KMS-11 (cell line): Measurements from ENCODE around the gene MINDY1.

Experiments
- H2AFZ ChIP-seq: fragments of 200-600 bp; sonication (generic); 2 replicates; pipeline ENCODE4 v1.6.1; 2016; ENCODE audit warnings: antibody characterized with exemption, mixed run types, low read depth
- H3K27ac ChIP-seq: fragments of 200-600 bp; sonication (generic); 2 replicates; pipeline ENCODE4 v1.6.1; 2016; ENCODE audit warnings: mild to moderate bottlenecking, mixed run types
- H3K27me3 ChIP-seq: fragments of 200-600 bp; sonication (generic); 2 replicates; pipeline ENCODE4 v1.6.1; 2017; ENCODE audit warnings: mild to moderate bottlenecking, low read depth, mixed run types, moderate library complexity; ENCODE audit not compliant: insufficient read depth
- H3K36me3 ChIP-seq: fragments of 200-600 bp; sonication (generic); 2 replicates; pipeline ENCODE4 v1.6.1; 2017; ENCODE audit warnings: mild to moderate bottlenecking, mixed run types; ENCODE audit not compliant: insufficient read depth
- H3K4me1 ChIP-seq: fragments of 200-600 bp; sonication (generic); 2 replicates; pipeline ENCODE4 v1.6.1; 2016; ENCODE audit warnings: mild to moderate bottlenecking, low read depth, mixed run types; ENCODE audit not compliant: poor library complexity, severe bottlenecking
- H3K4me2 ChIP-seq: fragments of 200-600 bp; sonication (generic); 2 replicates; pipeline ENCODE4 v1.7.0; 2016; ENCODE audit warnings: mild to moderate bottlenecking, mixed run types
- H3K4me3 ChIP-seq: fragments of 200-600 bp; sonication (generic); IDR thresholded peaks from 2 replicates; pipeline ENCODE4 v1.6.1; 2017; ENCODE audit warnings: low read depth, low read length, mixed read lengths; ENCODE audit not compliant: insufficient read depth
- H3K79me2 ChIP-seq: fragments of 200-600 bp; sonication (generic); 2 replicates; pipeline ENCODE4 v1.6.1; 2016; ENCODE audit warnings: low read depth, mixed run types; ENCODE audit not compliant: insufficient read depth
- H3K9ac ChIP-seq: fragments of 200-600 bp; sonication (generic); 2 replicates; pipeline ENCODE4 v1.6.1; 2016; ENCODE audit warnings: mild to moderate bottlenecking, mixed run types
- H4K20me1 ChIP-seq: fragments of 200-600 bp; sonication (generic); 2 replicates; pipeline ENCODE4 v1.6.1; 2016; ENCODE audit warnings: mild to moderate bottlenecking, mixed run types; ENCODE audit not compliant: insufficient read depth
- TF ChIP-seq, protein P1 (sequence below): fragments of 200-600 bp; sonication (generic); conservative IDR thresholded peaks from 2 replicates; pipeline ENCODE4 v1.6.1; 2017; ENCODE audit warnings: low read depth, mild to moderate bottlenecking, antibody characterized with exemption, low read length, moderate library complexity, mixed read lengths

The MINDY1 gene

DNA sequence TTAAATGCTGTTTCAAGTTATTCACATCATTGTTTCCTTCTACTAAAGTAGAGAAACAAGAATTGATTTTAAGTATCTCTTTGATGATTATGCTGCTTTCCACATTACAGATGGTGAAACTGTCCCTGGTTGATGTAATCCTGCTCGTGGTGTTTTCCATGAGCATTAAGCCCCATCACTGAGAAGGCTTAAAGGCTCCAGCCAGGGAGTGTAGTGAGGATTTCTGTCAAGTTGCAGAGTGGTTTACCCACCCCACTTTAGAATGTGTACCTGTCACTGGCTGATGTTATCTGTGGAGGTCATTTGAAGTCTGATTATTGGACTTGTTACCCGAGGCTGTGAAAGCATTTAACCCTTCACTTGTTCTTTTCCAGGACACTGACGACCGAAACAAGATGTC lies 44.9 kb downstream of the MINDY1 start:
- H3K36me3 ChIP-seq: peaks cover 19% of the 10 kb centered on the region; the same call in 1 of the 2 replicates
- H3K27me3 ChIP-seq: no peaks in the 10 kb centered on the region
- no peak overlapping the region for H3K9ac ChIP-seq
- H3K4me1 ChIP-seq: no peaks in the 10 kb centered on the region
- no peak overlapping the region for H3K27ac ChIP-seq
- H2AFZ ChIP-seq: no peak overlapping the region
- no peak overlapping the region for H3K4me3 ChIP-seq
- TF ChIP-seq, protein P1, sequence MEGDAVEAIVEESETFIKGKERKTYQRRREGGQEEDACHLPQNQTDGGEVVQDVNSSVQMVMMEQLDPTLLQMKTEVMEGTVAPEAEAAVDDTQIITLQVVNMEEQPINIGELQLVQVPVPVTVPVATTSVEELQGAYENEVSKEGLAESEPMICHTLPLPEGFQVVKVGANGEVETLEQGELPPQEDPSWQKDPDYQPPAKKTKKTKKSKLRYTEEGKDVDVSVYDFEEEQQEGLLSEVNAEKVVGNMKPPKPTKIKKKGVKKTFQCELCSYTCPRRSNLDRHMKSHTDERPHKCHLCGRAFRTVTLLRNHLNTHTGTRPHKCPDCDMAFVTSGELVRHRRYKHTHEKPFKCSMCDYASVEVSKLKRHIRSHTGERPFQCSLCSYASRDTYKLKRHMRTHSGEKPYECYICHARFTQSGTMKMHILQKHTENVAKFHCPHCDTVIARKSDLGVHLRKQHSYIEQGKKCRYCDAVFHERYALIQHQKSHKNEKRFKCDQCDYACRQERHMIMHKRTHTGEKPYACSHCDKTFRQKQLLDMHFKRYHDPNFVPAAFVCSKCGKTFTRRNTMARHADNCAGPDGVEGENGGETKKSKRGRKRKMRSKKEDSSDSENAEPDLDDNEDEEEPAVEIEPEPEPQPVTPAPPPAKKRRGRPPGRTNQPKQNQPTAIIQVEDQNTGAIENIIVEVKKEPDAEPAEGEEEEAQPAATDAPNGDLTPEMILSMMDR: no peak
- H3K4me2 ChIP-seq: no peak overlapping the region
- no peaks in the 10 kb centered on the region for H3K79me2 ChIP-seq
- no peaks in the 10 kb centered on the region for H4K20me1 ChIP-seq

DNA sequence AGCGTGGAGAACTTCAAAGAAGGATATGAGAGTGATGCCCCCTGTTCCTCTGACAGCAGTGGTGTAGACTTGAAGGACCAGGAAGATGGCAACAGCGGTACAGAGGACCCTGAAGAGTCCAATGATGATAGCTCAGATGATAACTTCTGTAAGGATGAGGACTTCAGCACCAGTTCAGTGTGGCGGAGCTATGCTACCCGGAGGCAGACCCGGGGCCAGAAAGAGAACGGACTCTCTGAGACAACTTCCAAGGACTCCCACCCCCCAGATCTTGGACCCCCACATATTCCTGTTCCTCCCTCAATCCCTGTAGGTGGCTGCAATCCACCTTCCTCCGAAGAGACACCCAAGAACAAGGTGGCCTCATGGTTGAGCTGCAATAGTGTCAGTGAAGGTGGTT lies 46.1 kb downstream of the MINDY1 start:
- H3K9ac ChIP-seq: no peak overlapping the region
- no peak overlapping the region for H2AFZ ChIP-seq
- no peak overlapping the region for H3K27ac ChIP-seq
- H4K20me1 ChIP-seq: no peaks in the 10 kb centered on the region
- no peak overlapping the region for H3K4me3 ChIP-seq
- H3K27me3 ChIP-seq: no peaks in the 10 kb centered on the region
- TF ChIP-seq, protein P1: no peak
- H3K79me2 ChIP-seq: no peaks in the 10 kb centered on the region
- no peak overlapping the region for H3K4me2 ChIP-seq
- no peaks in the 10 kb centered on the region for H3K4me1 ChIP-seq
- peaks cover 8% of the 10 kb centered on the region; the same call in 1 of the 2 replicates for H3K36me3 ChIP-seq

DNA sequence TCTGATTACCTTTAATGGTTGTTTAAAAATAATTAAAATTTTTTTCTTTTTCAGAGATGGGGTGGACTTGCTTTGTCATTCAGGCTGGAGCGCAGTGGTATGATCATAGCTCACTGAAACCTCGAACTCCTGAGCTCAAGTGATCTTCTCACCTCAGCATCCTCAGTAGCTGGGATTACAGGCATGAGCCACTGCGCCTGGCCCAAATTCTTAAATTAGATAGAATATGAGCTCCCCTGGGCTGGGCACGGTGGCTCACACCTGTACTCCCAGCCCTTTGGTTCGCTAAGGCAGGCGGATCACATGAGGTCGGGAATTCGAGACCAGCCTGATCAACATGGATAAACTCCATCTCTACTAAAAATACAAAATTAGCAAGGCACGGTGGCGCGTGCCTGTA lies 49.0 kb downstream of the MINDY1 start:
- no peaks in the 10 kb centered on the region; the same call in 1 of the 2 replicates for H3K36me3 ChIP-seq
- no peak overlapping the region for H3K4me2 ChIP-seq
- no peaks in the 10 kb centered on the region for H3K79me2 ChIP-seq
- no peaks in the 10 kb centered on the region for H3K27me3 ChIP-seq
- no peaks in the 10 kb centered on the region for H3K4me1 ChIP-seq
- no peak overlapping the region for H3K4me3 ChIP-seq
- H2AFZ ChIP-seq: no peak overlapping the region
- no peak overlapping the region for H3K9ac ChIP-seq
- no peaks in the 10 kb centered on the region for H4K20me1 ChIP-seq
- TF ChIP-seq, protein P1: no peak
- no peak overlapping the region for H3K27ac ChIP-seq

DNA sequence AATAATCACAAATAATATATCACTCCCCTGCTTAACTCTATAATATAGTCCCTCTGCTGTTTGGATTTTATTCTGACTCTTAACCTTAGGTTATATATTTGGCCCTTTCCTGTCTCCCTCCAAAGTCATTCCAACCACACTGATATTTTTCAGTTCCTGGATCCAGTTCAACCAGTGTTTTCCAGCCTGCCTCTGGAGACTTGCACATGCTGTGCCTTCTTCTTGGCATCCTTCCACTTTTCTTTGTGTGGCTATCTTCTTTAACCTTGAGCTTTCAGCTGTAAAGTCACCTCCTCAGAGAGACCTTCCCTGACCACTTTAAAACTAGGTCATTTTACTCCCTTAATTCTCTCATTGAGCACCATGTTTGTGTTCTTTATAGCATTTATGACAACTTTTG lies 51.4 kb downstream of the MINDY1 start:
- Histone ChIP-seq H3K27me3 (no peaks in the 10 kb centered on the region), H3K36me3 (peaks cover 14% of the 10 kb centered on the region; the same call in 1 of the 2 replicates), H3K79me2 (no peaks in the 10 kb centered on the region), H3K4me1 (no peaks in the 10 kb centered on the region), H3K4me3 (no peak overlapping the region), H3K9ac (no peak overlapping the region), H2AFZ (no peak overlapping the region), H4K20me1 (no peaks in the 10 kb centered on the region), H3K27ac (no peak overlapping the region; the same call in 1 of the 2 replicates), H3K4me2 (no peak overlapping the region)
- TF ChIP-seq, protein P1: no peak
